NCI-H524 (cell line): ENCODE measurements around the gene RHOB.

Source experiments
- DNase-seq, 2 experiments: peaks; one replicate each; lab custom pipeline; 2025; lab: John Stamatoyannopoulos, UW

The RHOB gene

GRCh38 chr2:20475567-20475952 lies 28.7 kb downstream of the RHOB start:
- DNase-seq, result no peak

DNA sequence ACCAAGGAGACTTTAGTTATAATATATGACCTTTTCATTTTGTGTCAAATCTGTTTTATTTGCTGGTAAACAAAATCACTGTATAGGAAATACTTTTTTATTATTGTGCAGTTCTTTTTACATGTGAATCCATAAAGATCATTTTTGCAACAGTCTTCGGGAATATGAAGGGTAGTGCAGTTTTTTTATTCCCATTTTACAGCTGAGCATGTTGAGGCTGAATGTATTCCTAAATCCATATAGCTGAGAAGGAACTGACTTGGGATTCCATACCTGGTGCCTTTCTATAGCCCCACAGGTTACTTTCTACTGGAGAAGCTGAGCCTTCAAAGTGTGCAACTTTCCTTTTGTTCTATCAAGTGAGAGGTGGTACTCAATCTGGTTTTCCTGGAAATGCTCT lies 29.6 kb downstream of the RHOB start:
- DNase-seq, result no peak

DNA sequence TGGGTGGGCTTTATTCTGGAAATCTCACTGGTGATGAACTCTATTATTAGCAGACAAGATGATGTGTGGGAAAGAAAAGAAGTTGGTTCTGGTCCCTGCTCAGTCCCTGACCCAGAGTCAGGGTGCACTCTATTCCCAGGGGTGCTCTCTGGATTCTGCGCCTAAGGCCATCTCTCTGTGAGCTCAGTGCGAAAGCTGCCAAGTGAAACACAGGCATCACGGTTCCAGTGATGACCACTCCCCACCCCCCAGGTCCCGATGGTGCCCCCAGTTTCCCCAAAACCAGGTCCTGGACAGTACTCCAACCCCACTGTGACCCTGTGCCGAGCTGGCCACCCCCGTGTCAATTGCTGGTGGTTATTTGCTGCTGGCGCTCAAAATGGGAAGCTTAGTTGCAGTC lies 30.1 kb downstream of the RHOB start:
- no peak for DNase-seq

DNA sequence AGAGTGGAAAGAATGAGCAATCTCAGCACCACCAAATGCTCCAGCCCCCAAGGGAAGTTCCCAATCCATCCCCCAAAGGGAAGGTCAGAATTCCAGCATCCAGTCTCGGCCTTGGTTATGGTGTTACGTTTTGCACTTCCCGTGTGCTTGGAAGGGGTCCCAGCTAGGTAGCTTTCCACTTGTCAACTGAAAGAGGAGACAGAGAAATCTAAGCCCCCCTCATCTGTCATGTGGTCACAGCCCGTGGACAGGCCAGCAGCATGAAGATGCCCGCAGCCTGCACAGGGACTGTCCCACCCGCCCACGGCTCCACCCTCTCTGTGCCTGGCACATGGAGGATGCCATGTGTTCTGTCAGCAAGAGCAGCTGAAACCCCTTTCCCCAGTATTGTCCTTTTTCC lies 32.1 kb downstream of the RHOB start:
- DNase-seq, result no peak

DNA sequence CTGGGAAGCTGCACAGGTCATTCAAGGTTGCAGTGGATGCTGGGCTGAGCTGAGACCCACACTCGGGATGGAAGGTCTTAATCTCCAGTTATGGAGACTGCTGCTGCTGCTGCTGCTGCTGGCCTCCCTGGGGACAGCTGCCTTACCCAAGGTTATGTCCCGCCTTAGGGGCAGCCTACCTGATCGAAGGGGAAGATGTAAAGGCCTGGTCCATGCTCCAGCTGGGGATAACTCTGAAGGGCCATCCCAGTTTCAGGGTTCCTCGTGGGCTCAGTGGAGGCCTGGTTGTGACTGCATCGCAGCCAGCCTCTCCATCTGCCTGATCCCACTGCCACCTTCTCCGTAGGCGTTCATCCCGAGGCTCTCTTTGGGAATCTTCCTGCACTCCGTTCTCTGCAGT lies 33.0 kb downstream of the RHOB start:
- no peak for DNase-seq

DNA sequence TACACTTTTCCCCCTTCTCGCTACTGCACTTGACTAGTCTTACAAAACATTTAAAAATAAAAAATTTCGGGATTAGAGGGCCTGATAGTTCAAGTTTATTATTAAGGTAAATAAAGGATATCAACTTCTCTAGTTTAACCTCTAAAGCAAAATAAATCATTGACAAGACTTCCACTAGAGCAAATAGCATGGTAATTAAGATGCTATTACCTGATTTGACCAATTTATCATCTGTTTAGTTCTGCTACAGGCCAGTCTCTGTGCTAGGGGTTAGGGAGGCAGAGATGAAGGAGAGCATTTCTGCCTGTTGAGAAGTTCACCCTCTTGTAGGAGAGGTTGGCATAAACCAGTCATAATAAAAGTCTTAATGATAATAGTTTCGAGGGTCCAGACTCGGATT lies 34.0 kb downstream of the RHOB start:
- no peak for DNase-seq

GRCh38 chr2:20481798-20482405 lies 35.0 kb downstream of the RHOB start:
- DNase-seq, result no peak

GRCh38 chr2:20482725-20483124 lies 35.9 kb downstream of the RHOB start:
- DNase-seq, result no peak

GRCh38 chr2:20483194-20483895 lies 36.5 kb downstream of the RHOB start:
- DNase-seq, result no peak

DNA sequence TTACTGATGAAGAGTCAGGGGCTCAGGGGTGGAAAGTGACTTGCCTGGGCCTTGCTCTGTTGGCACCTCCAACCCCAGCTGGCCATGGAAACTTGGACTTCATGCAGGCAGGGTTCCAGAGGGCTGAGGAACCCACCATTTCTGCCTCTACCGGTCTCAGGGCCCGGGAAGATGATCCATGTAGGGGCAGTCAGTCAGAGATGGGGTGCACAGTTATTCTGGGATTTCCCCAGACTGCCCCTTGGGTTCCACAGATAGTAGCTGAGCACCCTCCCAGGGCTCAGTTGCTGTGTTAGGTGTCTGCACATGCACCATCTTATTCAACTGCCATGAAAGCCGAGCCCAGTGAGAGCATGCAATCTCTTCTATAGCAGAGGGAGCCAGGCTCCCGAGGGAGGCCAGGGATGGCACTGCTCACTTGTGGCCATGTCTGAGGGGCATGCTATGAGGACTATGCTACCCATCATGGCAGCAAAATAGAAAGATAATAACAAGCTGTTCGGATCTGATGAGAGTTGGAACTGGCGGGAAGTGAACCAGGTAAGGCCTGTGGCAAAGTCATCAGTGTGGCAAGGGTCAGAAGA lies 37.3 kb downstream of the RHOB start:
- DNase-seq, result no peak

GRCh38 chr2:20484810-20485611 lies 38.1 kb downstream of the RHOB start:
- DNase-seq, result no peak

GRCh38 chr2:20485612-20486388 lies 38.9 kb downstream of the RHOB start:
- DNase-seq, result no peak

GRCh38 chr2:20486571-20486970 lies 39.7 kb downstream of the RHOB start:
- no peak for DNase-seq

DNA sequence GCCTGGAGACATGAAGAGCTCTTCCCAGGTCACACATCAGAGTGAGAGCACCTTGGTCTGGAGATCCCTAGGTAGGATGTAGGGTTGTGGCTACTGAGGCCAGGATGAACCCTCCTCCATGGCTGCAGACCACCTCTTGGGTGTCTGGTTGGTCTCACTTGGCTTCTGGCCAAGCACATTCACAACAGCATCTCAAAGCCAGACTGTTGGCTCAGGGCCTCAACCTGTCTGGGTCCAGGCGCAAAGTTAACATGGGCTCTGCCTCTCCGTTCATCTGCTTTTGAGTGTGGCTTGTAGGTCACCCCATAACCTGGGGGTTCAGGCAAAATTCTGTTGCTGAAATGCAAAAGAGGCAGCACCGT lies 40.1 kb downstream of the RHOB start:
- no peak for DNase-seq

- DNase-seq, result no peak
Measured at GRCh38 chr2:20487392-20488174, 40.7 kb downstream of the RHOB start.

GRCh38 chr2:20488201-20488641 lies 41.3 kb downstream of the RHOB start:
- no peak for DNase-seq

- no peak for DNase-seq
Measured at GRCh38 chr2:20488782-20489181, 41.9 kb downstream of the RHOB start.

- DNase-seq, result no peak
Measured at GRCh38 chr2:20490300-20491181, 43.7 kb downstream of the RHOB start.

GRCh38 chr2:20491739-20492531 lies 45.1 kb downstream of the RHOB start:
- DNase-seq, result peak in 1 of 2 experiments; percentile 45
